8988T (cell line): ENCODE data around the gene DNAH3.
"Not testable (repeated sequence)": the region's sequence is repeated elsewhere in the genome, so short reads cannot be mapped to it uniquely, and the experiment has no call there.

Source experiments
- DNase-seq: peaks from one replicate; pipeline ENCODE4 v3.0.0; 2011

DNAH3 gene

DNA sequence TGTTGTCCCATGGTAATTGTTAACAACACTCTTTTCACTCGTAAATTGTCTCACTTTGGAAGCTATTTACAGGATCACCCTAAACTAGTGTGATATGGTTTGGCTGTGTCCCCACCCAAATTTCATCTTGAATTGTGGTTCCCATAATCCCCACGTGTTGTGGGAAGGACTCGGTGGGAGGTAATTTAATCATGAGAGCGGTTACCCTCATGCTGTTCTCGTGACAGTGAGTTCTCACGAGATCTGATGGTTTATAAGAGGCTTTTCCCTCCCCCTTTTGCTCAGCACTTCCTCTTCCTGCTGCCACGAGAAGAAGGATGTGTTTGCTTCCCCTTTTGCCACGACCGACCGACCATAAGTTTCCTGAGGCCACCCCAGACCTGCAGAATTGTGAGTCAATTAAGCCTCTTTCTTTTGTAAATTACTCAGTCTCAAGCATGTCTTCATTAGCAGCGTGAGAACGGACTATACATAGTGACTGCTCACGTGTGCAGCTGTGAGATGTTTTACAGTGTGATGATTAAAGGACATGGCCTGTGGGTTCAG is 34.4 kb downstream of the DNAH3 start:
- DNase-seq = no peak

DNA sequence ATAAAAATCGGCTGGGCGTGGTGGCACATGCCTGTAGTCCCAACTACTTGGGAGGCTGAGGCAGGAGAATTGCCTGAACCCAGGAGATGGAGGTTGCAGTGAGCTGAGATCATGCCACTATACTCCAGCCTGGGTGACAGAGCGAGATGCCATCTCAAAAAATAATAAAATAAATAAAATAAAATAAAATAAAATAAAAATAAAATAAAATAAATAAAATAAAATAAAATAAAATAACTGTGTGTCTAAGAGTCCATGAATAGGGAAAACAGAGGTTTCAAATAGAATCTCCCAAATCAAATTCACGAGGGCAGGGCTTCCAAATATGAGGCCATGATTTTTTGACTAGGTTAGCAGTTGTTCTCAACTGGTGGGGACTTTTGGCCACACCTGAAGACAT is 35.1 kb downstream of the DNAH3 start:
- not testable (repeated sequence) for DNase-seq

DNA sequence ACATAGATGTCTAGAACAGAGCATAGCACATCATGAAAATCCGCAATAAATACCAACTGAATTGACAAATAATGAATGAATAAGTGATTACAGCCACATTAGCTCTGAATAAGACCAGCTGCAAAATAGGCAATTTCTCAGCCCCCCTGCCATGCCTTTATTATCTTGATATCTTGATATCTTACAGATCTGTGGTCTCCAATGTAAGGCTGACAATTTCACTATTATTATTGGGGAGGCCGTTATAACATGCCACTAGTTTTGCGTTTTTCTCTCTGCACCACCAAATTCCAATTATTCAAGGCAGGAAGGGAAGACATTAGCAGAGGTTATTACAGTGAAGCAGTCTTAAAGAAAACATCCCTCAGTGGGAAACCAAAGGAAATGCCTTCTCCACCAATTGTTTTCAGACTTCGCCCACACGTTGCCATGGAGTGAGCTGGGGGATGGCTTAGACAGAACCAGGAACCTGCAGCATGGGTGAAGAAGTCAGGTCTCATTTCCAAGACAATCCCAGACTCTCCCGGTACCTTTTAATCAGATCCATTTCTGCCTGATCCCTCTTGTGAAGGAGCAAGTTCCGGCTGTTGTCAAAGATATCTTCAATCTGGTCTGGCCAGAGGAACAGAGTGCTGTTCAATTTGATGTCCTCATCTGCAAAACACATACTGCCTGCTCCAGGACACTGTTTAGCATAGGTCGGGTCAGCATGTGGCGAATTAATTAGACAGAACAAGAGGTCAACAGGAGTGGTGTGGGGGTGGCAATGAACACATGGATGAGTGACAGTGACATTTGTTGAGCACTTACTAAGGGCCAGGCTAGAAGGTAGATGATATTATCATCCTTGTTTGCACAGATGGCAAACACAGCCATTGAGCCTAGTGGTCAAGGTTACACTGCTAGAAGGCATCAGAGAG is 46.4 kb downstream of the DNAH3 start:
- DNase-seq = no peak

- DNase-seq = no peak
These were observed 48.8 kb downstream of the DNAH3 start for GRCh38 chr16:21101631-21102420.

GRCh38 chr16:21100447-21100846 is 50.2 kb downstream of the DNAH3 start:
- DNase-seq = no peak

GRCh38 chr16:21097151-21097550 is 53.5 kb downstream of the DNAH3 start:
- DNase-seq = no peak

DNA sequence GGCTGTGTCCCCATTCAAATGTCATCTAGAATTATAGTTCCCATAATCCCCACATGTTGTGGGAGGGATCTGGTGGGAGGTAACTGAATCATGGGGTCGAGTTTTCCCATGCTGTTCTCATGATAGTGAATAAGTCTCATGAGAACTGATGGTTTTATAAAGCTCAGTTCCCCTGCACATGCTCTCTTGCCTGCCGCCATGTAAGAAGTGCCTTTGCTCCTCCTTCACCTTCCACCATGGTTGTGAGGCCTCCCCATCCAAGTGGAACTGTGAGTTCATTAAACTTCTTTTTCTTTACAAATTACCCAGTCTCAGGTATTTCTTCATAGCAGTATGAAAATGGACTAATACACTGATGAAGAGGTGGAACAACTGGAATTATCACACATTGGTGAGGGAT is 55.9 kb downstream of the DNAH3 start:
- not testable (repeated sequence) for DNase-seq

DNA sequence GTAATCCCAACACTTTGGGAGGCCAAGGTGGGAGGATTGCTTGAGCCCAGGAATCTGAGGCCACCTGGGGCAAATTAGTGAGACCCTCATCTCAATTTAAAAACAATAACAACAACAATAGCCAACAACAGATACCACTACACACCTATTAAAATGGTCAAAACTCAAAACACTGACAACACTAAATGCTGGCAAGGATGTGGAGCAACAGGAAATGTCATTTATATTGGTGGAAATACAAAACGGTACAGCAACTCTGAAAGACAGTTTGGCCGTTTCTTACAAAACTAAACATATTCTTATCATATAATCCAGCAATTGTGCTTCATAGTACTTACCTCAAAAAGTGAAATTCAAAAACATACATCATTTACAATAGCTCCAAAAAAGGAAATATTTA is 57.7 kb downstream of the DNAH3 start:
- DNase-seq = no peak

DNA sequence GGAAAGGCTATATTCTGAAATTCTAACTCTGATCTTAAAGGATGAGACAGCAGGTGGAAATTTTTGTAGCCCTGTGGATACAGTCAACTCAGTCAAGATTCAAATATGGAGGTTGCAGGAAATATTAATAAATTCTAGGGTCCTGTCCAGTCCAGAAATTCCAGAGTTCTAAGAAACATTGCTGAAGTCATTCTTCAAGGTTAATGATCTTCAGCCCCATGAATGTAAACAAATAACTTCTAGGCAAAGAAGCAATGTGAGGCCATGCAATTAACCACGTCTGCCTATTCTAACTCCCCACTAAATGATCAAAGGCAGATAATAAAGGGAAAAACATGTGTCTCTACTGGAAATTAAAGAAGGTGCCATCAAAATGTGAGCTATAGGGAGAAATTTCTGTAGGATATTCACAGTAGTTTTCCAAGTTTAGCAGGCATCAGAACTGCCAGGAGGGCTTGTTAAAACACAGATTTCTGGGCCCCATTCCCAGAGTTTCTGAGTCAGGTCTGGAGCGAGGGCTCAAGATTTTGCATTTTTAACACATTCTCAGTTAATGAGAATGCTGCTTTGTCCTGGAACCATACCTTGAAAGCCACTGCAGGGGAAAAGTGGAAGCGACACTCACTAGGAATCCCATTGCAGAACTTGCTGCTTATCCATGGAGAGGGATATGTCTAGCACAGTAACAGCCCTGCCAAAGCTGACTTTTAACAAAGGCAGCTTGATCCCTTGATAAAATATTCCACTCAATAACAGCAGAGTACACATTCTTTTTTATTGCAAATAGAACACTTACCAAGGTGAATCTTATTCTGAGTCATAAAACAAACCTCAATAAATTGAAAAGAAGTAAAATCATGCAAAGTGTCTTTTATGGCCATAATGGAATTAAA is 61.8 kb downstream of the DNAH3 start:
- no peak for DNase-seq

DNA sequence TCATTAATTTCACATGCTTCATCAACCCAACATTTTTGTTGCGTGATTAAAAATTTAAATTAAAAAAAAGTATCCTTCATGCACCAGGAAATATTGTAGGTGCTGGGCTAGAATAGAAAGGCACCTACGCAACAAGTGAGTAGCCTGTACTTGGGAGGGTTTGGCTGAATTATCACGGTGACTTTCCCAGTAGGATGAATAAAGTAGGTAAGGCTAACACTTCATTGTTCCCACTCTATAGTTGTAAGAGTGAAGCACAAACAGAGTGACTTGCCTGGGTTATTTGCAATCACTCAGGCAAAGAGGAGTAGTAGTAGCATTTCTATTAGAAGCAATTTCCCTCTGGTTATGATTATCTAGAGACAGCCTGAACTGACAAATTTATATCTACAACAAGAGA is 62.5 kb downstream of the DNAH3 start:
- DNase-seq = no peak

DNA sequence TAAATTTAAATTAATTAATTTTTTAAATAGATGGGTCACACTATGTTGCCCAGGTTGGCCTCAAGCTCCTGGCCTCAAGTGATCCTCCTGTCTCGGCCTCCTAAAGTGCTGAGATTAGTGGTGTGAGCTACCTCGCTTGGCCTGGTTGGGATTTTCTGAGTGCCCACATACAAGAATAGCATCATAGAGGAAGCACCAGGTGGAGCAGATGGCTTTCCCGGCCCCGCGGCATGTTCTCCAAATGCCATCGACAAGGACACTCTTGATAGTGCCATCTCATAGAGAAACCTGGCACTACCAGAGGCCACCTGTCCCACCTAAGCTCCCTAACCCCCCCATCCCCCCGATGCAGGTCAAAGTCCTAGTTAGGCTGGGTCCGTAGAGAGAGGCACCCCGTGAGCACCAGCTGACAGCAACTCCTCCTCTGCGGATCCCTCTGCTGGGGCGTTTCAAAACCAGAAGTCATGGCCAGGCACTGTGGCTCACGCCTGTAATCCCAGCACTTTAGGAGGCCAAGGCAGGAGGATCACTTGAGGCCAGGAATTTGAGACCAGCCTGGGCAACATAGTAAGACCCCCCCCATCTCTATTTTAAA is 65.9 kb downstream of the DNAH3 start:
- DNase-seq = no peak

DNA sequence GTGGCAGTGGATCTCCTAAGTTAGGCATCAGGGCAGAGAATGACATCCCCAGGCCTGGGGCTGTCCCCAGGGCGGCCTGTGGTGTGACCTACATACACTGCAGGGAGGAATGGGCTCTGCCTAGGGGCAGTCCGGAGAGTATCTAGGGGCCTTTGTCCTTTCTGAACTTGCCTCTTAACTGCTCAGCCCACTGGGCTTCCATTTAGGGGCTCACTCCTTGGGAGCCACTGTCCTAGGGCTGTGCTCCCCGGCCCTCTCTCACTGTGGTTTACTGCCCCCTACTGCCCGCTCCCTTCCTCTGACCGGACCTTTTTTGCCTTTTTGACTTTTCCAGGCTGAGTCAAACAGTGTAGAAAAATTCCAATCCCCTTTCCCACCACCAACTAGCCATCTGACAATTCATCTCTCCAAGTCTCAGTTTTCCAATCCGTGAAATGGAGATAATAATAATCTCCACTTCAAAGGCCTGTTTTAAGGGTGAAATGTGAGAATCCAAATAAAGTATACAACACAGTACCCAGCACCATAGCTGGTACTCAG is 66.8 kb downstream of the DNAH3 start:
- no peak for DNase-seq

- DNase-seq = no peak
These were observed 69.3 kb downstream of the DNAH3 start for GRCh38 chr16:21081329-21081728.

DNA sequence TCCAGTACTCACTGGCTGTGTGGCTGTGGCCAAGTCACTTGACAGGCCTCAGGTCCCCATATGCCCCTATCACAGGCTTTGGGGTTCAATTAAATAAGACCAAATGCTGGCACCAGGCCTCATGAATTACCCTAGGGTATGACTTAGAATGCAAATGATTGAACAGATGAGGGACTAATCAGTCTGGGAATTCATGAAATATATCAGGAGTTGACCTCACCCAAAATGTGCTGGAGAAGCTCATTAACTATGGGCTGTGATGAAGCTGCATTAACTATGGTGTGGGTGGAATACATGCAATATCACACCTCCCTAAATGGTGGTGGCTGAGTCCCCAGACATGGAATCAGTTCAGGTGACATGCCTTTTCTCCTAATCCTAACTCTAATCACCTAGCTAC is 72.1 kb downstream of the DNAH3 start:
- no peak for DNase-seq

- no peak for DNase-seq
These were observed 74.3 kb downstream of the DNAH3 start for GRCh38 chr16:21076186-21076883.

DNA sequence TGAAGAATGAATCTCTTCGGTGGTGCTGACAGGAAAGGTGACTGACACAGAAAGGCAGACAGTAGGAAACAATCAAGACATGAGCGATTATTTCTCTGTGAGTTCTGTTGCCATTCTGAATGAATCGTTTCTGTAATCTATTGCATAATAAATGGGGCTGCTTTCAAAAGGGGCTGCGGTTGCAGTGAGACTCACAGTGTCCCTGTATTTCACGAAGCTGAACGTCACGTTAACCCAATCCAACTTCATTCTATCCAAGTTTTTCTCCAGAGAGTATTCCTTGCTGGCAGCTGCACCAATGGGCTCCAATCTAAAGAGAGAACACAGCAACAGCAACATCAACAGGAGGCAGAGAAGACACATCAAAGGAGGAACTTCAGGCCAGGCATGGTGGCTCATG is 75.4 kb downstream of the DNAH3 start:
- DNase-seq = no peak

- DNase-seq = no peak
These were observed 77.7 kb downstream of the DNAH3 start for GRCh38 chr16:21072976-21073375.

DNA sequence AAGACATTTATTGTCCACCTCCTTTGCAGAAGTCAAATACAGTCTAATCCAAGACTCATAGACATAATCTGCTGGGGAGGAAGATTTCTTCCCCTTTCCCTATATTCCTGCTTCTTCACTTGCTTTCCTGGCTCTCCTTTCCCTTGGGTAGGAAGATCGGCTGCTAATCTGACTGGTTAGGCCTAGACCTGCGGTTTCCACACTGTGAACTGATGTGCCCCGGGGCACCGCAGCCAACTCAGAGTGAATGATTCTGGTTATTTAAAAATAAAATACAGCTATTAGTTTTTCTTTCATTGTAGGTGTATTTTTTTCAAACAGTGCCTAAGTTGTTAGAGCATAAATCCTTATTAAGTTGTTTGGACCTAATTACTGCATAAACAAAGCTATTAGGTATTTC is 78.9 kb downstream of the DNAH3 start:
- DNase-seq = no peak

DNA sequence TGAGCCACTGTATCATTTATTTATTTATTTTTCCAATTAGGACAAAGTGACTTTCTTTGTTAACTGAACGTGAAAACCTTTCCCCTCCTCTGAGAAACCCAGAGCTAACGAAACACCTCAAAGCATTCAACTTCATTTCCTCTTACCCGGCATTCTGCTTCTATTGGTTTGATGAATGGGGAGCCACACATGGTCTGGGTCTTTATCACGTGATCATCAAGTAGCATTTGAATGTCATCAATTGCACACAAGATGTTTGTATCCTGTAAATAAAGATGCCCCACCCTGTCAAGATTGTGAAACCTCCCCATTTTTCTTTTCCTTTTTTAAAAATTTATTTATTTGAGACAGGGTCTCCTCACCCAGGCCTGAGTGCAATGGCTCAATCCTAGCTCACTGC is 80.1 kb downstream of the DNAH3 start:
- no peak for DNase-seq

GRCh38 chr16:21069986-21070385 is 80.7 kb downstream of the DNAH3 start:
- DNase-seq = no peak

DNA sequence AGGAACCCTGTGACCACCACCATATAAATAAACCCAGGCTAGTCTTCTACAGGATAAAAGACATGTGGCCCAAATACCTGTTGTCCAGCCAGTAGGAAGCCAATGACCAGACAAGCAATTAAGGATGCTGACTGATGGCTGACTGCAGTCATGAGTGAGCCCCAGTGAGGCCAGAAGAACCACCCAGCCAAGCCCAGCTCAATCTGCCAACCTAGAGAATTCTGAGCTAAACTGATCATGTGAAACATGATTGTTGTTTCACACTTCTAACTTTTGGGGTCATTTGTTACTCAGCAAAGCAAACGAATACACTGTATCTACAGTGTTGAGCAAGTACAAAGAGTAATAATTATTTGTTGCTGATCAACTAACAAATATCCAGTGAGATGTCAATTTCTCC is 86.4 kb downstream of the DNAH3 start:
- DNase-seq = no peak
